ENCODE results near the gene SLC30A1.

Gene SLC30A1

DNA sequence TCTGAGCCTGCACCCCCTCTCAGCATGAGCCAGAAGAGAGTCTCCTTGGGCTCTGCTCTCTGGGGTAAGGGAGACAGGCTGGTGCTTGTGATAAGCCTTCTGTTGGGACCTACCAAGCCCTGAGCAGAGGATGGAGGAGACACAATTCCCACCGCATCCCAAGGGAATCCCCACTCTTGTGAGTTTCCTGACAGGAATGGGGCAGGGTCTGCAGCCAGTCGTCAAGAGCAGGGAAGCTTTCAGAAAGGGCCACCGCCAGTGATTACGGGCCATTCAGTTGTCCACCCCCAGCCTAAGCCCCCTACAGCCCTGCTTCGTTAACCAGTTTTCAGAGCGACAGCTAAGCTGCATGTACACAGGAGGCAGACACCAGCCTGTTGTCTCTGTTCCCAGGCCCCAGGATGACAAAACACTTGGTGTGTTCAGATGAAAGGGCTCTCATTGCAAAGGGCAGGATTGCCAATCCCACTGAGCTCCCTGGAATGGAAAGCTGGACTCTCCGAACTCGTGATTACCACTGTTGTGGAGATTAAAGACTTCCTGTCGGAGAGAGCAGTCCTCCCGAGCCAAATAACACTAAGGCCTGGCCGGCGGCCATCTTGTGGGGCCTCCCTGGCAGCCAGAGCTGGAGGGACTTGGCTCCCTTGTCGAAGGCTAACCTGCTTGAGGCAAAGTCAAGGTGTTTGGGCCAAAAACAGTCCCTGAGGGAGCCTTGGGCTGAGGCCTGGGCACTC lies 37.4 kb upstream of the SLC30A1 start:
- Histone ChIP-seq H3K27me3 (ENCODE audit: low read length) (no peaks in the 10 kb centered on the region), H3K36me3 (ENCODE audit: low read length) (no peaks in the 10 kb centered on the region), H3K4me2 (ENCODE audit: low read depth, low read length, poor library complexity, severe bottlenecking) (no peak overlapping the region), H3K27ac (ENCODE audit: low read depth, low read length) (no peak overlapping the region), H3K9me3 (ENCODE audit: insufficient read depth, low read length) (no peaks in the 10 kb centered on the region), H2AFZ (ENCODE audit: low read depth, low read length, severe bottlenecking) (no peak overlapping the region), H3K4me3 (ENCODE audit: insufficient read depth, low read length, poor library complexity, severe bottlenecking) (no peak overlapping the region), H4K20me1 (ENCODE audit: low read depth, low read length) (no peaks in the 10 kb centered on the region), H3K9me2 (replicated peaks; ENCODE audit: insufficient read depth, low read length) (no peaks in the 10 kb centered on the region), H3K79me2 (ENCODE audit: insufficient read depth, low read length) (no peaks in the 10 kb centered on the region), H3K9ac (ENCODE audit: low read length) (no peak overlapping the region), H3F3A (ENCODE audit: insufficient read depth) (no peaks in the 10 kb centered on the region)
- no peak for TF ChIP-seq CTCF (IDR thresholded peaks at IDR 0.05; ENCODE audit: insufficient read depth, low read length, poor library complexity, severe bottlenecking)
- no peak for TF ChIP-seq EZH2phosphoT487 (conservative IDR thresholded peaks at IDR 0.05; ENCODE audit: low read length)

GRCh38 chr1:211614615-211615014 lies 35.7 kb upstream of the SLC30A1 start:
- H3K27me3 ChIP-seq (ENCODE audit: low read length) = no peaks in the 10 kb centered on the region
- no peak for TF ChIP-seq EZH2phosphoT487 (conservative IDR thresholded peaks at IDR 0.05; ENCODE audit: low read length)
- TF ChIP-seq CTCF (IDR thresholded peaks at IDR 0.05; ENCODE audit: insufficient read depth, low read length, poor library complexity, severe bottlenecking) = no peak

DNA sequence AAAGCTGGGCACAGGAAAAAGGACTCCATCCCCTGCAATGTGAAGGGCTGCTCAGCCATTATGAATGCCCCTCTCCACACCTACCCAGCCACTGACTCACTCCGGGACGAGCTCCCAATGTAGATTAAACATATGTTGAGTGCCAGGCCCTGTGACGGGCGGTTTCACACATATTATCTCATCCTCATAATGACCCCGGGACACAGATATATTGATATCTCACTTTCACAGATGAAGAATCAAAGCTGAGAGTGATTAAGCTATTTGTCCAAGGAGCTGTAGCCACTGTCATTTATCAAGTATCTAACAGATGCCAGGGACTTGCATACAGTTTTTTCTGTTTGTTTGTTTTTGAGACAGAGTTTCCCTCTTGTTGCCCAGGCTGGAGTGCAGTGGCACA lies 35.0 kb upstream of the SLC30A1 start:
- Histone ChIP-seq H3K79me2 (ENCODE audit: insufficient read depth, low read length) (no peaks in the 10 kb centered on the region), H3K9me3 (ENCODE audit: insufficient read depth, low read length) (no peaks in the 10 kb centered on the region), H3K27ac (ENCODE audit: low read depth, low read length) (no peak overlapping the region), H3K27me3 (ENCODE audit: low read length) (no peaks in the 10 kb centered on the region), H3K4me2 (ENCODE audit: low read depth, low read length, poor library complexity, severe bottlenecking) (no peak overlapping the region), H3K9me2 (replicated peaks; ENCODE audit: insufficient read depth, low read length) (no peaks in the 10 kb centered on the region), H3F3A (ENCODE audit: insufficient read depth) (no peaks in the 10 kb centered on the region), H3K4me3 (ENCODE audit: insufficient read depth, low read length, poor library complexity, severe bottlenecking) (no peak overlapping the region), H3K36me3 (ENCODE audit: low read length) (no peaks in the 10 kb centered on the region), H3K9ac (ENCODE audit: low read length) (no peak overlapping the region), H4K20me1 (ENCODE audit: low read depth, low read length) (no peaks in the 10 kb centered on the region), H2AFZ (ENCODE audit: low read depth, low read length, severe bottlenecking) (no peak overlapping the region)
- TF ChIP-seq CTCF (IDR thresholded peaks at IDR 0.05; ENCODE audit: insufficient read depth, low read length, poor library complexity, severe bottlenecking) = no peak
- no peak for TF ChIP-seq EZH2phosphoT487 (conservative IDR thresholded peaks at IDR 0.05; ENCODE audit: low read length)

More at GRCh38 chr1:211614615-211615014, 35.7 kb upstream of the SLC30A1 start:
- Histone ChIP-seq H3K4me2 (ENCODE audit: low read depth, low read length, poor library complexity, severe bottlenecking) (no peak overlapping the region), H3K9ac (ENCODE audit: low read length) (no peak overlapping the region), H3K9me2 (replicated peaks; ENCODE audit: insufficient read depth, low read length) (no peaks in the 10 kb centered on the region), H3F3A (ENCODE audit: insufficient read depth) (no peaks in the 10 kb centered on the region), H2AFZ (ENCODE audit: low read depth, low read length, severe bottlenecking) (no peak overlapping the region), H3K4me3 (ENCODE audit: insufficient read depth, low read length, poor library complexity, severe bottlenecking) (no peak overlapping the region), H3K79me2 (ENCODE audit: insufficient read depth, low read length) (no peaks in the 10 kb centered on the region), H3K36me3 (ENCODE audit: low read length) (no peaks in the 10 kb centered on the region), H3K9me3 (ENCODE audit: insufficient read depth, low read length) (no peaks in the 10 kb centered on the region), H4K20me1 (ENCODE audit: low read depth, low read length) (no peaks in the 10 kb centered on the region), H3K27ac (ENCODE audit: low read depth, low read length) (no peak overlapping the region)

Measured in SU-DHL-6 (cell line).